IMR-90 (cell line): Measurements from ENCODE around the gene NCOR1. TPM values are rescaled to one million over a fixed set of nuclear protein-coding genes. Genes with fewer than 3 reads are reported as not detected.

Experiments
- ATAC-seq: fragments of 200-7000 bp; cut with Tn5 transposase; 2 replicates; pipeline ENCODE4 v1.9.1; 2020; ENCODE audit warnings: low read depth, mild to moderate bottlenecking, moderate library complexity
- BruUV-seq: library from RNA; stranded (reverse); fragments of 400-500 nt; replicated peaks from 2 replicates; lab custom pipeline; 2021; lab: Mats Ljungman, UMichigan
- CTCF ChIA-PET: fragments of 300-600 bp; formaldehyde crosslinking; extraction: SDS; loops from one replicate; lab custom pipeline; 2021; ENCODE audit warnings: antibody characterized with exemption; lab: Yijun Ruan, JAX
- POLR2A ChIA-PET: fragments of 300-600 bp; sonication (Branson Sonifier 250); formaldehyde crosslinking; loops from one replicate; lab custom pipeline; 2022; ENCODE audit warnings: antibody characterized with exemption; ENCODE audit not compliant: unreplicated experiment; lab: Charles Lee
- DNase-seq: peaks from one replicate; pipeline ENCODE4 v3.0.0; 2013
- H2AFZ ChIP-seq: replicated peaks from 2 replicates; pipeline ENCODE3; 2013; ENCODE audit warnings: low read length, mild to moderate bottlenecking; ENCODE audit not compliant: poor library complexity
- H2AK5ac ChIP-seq: 2 replicates; pipeline ENCODE4 v1.6.1; 2013; ENCODE audit warnings: low read depth, low read length, inconsistent platforms
- H2AK9ac ChIP-seq: replicated peaks from 2 replicates; pipeline ENCODE3; 2013; ENCODE audit warnings: mild to moderate bottlenecking, low read depth, low read length, moderate library complexity; ENCODE audit not compliant: poor library complexity
- H2BK120ac ChIP-seq: 2 replicates; pipeline ENCODE4 v1.6.1; 2013; ENCODE audit warnings: low read depth, low read length, inconsistent platforms
- H2BK15ac ChIP-seq: 3 replicates; pipeline ENCODE4 v1.6.1; 2013; ENCODE audit warnings: low read depth, low read length, inconsistent platforms
- H2BK20ac ChIP-seq: 2 replicates; pipeline ENCODE4 v1.6.1; 2013; ENCODE audit warnings: low read depth, mild to moderate bottlenecking, inconsistent platforms, low read length, moderate library complexity
- H2BK5ac ChIP-seq: 2 replicates; pipeline ENCODE4 v1.6.1; 2013; ENCODE audit warnings: mild to moderate bottlenecking, low read depth, low read length, inconsistent platforms; ENCODE audit not compliant: poor library complexity, severe bottlenecking
- H3K14ac ChIP-seq: replicated peaks from 2 replicates; pipeline ENCODE4 v1.6.1; 2013; ENCODE audit warnings: low read depth, low read length, inconsistent platforms
- H3K18ac ChIP-seq: 2 replicates; pipeline ENCODE4 v1.6.1; 2013; ENCODE audit warnings: low read depth, low read length, control low read depth
- H3K23ac ChIP-seq: 2 replicates; pipeline ENCODE4 v1.6.1; 2013; ENCODE audit warnings: low read depth, low read length, inconsistent platforms
- H3K27ac ChIP-seq: 2 replicates; pipeline ENCODE4 v1.5.1; 2013; ENCODE audit warnings: mild to moderate bottlenecking, control low read depth, low read length; ENCODE audit not compliant: insufficient read depth
- H3K27me3 ChIP-seq: 2 replicates; pipeline ENCODE4 v1.6.1; 2013; ENCODE audit warnings: low read length; ENCODE audit not compliant: control insufficient read depth, insufficient read depth
- H3K36me3 ChIP-seq: 2 replicates; pipeline ENCODE4 v1.6.1; 2013; ENCODE audit warnings: low read length, mixed read lengths; ENCODE audit not compliant: control insufficient read depth, insufficient read depth
- H3K4ac ChIP-seq: 2 replicates; pipeline ENCODE4 v1.6.1; 2013; ENCODE audit warnings: low read depth, low read length, inconsistent platforms
- H3K4me1 ChIP-seq: 2 replicates; pipeline ENCODE4 v1.6.1; 2013; ENCODE audit warnings: low read length, mixed read lengths; ENCODE audit not compliant: control insufficient read depth, insufficient read depth
- H3K4me2 ChIP-seq: 2 replicates; pipeline ENCODE4 v1.6.1; 2013; ENCODE audit warnings: low read depth, mild to moderate bottlenecking, control low read depth, low read length, moderate library complexity
- H3K4me3 ChIP-seq: 2 replicates; pipeline ENCODE4 v1.5.1; 2013; ENCODE audit warnings: low read depth, mild to moderate bottlenecking, control low read depth, low read length, moderate library complexity; ENCODE audit not compliant: insufficient read depth
- H3K56ac ChIP-seq: 2 replicates; pipeline ENCODE4 v1.6.1; 2013; ENCODE audit warnings: low read length, inconsistent platforms; ENCODE audit not compliant: insufficient read depth; ENCODE audit errors: extremely low read depth
- H3K79me1 ChIP-seq, 2 experiments: 2 replicates each; pipeline ENCODE4 v1.6.1; 2013; ENCODE audit warnings: low read length in 2 of 2, inconsistent platforms in 1 of 2, low read depth in 1 of 2
- H3K9ac ChIP-seq: 2 replicates; pipeline ENCODE4 v1.6.1; 2013; ENCODE audit warnings: low read depth, low read length, control low read depth
- H3K9me1 ChIP-seq: 2 replicates; pipeline ENCODE4 v1.6.1; 2013; ENCODE audit warnings: low read length, inconsistent platforms; ENCODE audit not compliant: insufficient read depth
- H3K9me3 ChIP-seq: 2 replicates; pipeline ENCODE4 v1.6.1; 2013; ENCODE audit warnings: low read length; ENCODE audit not compliant: control insufficient read depth, insufficient read depth
- H4K20me1 ChIP-seq: 2 replicates; pipeline ENCODE4 v1.6.1; 2013; ENCODE audit warnings: low read length, inconsistent platforms; ENCODE audit not compliant: insufficient read depth
- H4K5ac ChIP-seq: 2 replicates; pipeline ENCODE4 v1.6.1; 2013; ENCODE audit warnings: mild to moderate bottlenecking, low read depth, low read length, control low read depth
- H4K8ac ChIP-seq, 2 experiments: 2 replicates each; pipeline ENCODE4 v1.6.1; 2013; ENCODE audit warnings: low read depth in 2 of 2, low read length in 2 of 2, control low read depth in 1 of 2, inconsistent platforms in 1 of 2
- H4K91ac ChIP-seq: 2 replicates; pipeline ENCODE4 v1.6.1; 2013; ENCODE audit warnings: low read depth, low read length, inconsistent platforms; ENCODE audit not compliant: insufficient read depth
- CEBPB ChIP-seq: IDR thresholded peaks from 2 replicates; pipeline ENCODE4 v1.6.1; 2012; ENCODE audit warnings: low read depth, low read length, improper control_type of control experiment
- CHD1 ChIP-seq: IDR thresholded peaks from 2 replicates; pipeline ENCODE4 v1.6.1; 2012; ENCODE audit warnings: low read depth, low read length, improper control_type of control experiment
- CTCF ChIP-seq: conservative IDR thresholded peaks from 2 replicates; pipeline ENCODE4 v1.5.1; 2012; ENCODE audit warnings: mild to moderate bottlenecking, low read depth, low read length, improper control_type of control experiment
- ELK1 ChIP-seq: fragments of 150-350 bp; IDR thresholded peaks from 2 replicates; pipeline ENCODE4 v1.6.1; 2016; ENCODE audit warnings: low read depth, mild to moderate bottlenecking, low read length, moderate library complexity, borderline replicate concordance
- FOS ChIP-seq: fragments of 150-350 bp; IDR thresholded peaks from 2 replicates; pipeline ENCODE4 v1.6.1; 2016; ENCODE audit warnings: low read depth, low read length
- MAFK ChIP-seq: IDR thresholded peaks from 2 replicates; pipeline ENCODE4 v1.6.1; 2012; ENCODE audit warnings: low read depth, low read length, improper control_type of control experiment
- MAZ ChIP-seq: IDR thresholded peaks from 2 replicates; pipeline ENCODE4 v1.6.1; 2012; ENCODE audit warnings: low read depth, mild to moderate bottlenecking, low read length, improper control_type of control experiment, moderate library complexity, borderline replicate concordance
- MXI1 ChIP-seq: IDR thresholded peaks from 2 replicates; pipeline ENCODE4 v1.6.1; 2012; ENCODE audit warnings: low read depth, mild to moderate bottlenecking, low read length, moderate library complexity, borderline replicate concordance
- NFE2L2 ChIP-seq: fragments of 150-350 bp; IDR thresholded peaks from 2 replicates; pipeline ENCODE4 v1.6.1; 2016; ENCODE audit warnings: low read depth, mild to moderate bottlenecking, low read length
- POLR2A ChIP-seq: IDR thresholded peaks from 2 replicates; pipeline ENCODE4 v1.6.1; 2012; ENCODE audit warnings: mild to moderate bottlenecking, low read depth, low read length
- RAD21 ChIP-seq: IDR thresholded peaks from 2 replicates; pipeline ENCODE4 v1.6.1; 2012; ENCODE audit warnings: low read length, improper control_type of control experiment
- RCOR1 ChIP-seq: IDR thresholded peaks from 2 replicates; pipeline ENCODE4 v1.6.1; 2012; ENCODE audit warnings: mild to moderate bottlenecking, low read length, improper control_type of control experiment; ENCODE audit not compliant: insufficient replicate concordance
- RFX5 ChIP-seq: IDR thresholded peaks from 2 replicates; pipeline ENCODE4 v1.8.0; 2012; ENCODE audit warnings: low read depth, mild to moderate bottlenecking, low read length, moderate library complexity
- SMC3 ChIP-seq: fragments of 150-350 bp; IDR thresholded peaks from 2 replicates; pipeline ENCODE4 v1.6.1; 2016; ENCODE audit warnings: low read depth, mild to moderate bottlenecking, antibody characterized with exemption, low read length, moderate library complexity
- WGBS, 2 experiments: methylation state at CpG; one replicate each; pipeline versions ENCODE4 v1.1.5 to v1.1.7; 2013; ENCODE audit warnings: missing lambda C conversion rate in 2 of 2; ENCODE audit not compliant: insufficient read length in 1 of 2; ENCODE audit errors: extremely low coverage in 2 of 2; 5-methylcytosine and 5-hydroxymethylcytosine counted together
- dilution Hi-C: fragments of 300-500 bp; cut with HindIII; formaldehyde crosslinking; loops from one replicate; pipeline ENCODE4 v1.14.3; 2018; ENCODE audit warnings: low sequenced_read_pairs; ENCODE audit not compliant: unreplicated experiment
- in situ Hi-C: fragments of 300-500 bp; cut with MboI; formaldehyde crosslinking; loops from 3 replicates; pipeline ENCODE4 v1.14.3; 2019; ENCODE audit warnings: low sequenced_read_pairs, inconsistent platforms, mixed read lengths
- intact Hi-C: fragments of 100-400 bp; cut with micrococcal nuclease; formaldehyde crosslinking; loops from 2 replicates; pipeline ENCODE4 v1.10.0; 2022
- polyA plus RNA-seq, 3 experiments: library from polyadenylated mRNA; depleted of rRNA; stranded (reverse); fragments of >200 nt; gene quantifications; 2 replicates each; pipeline ENCODE4 v1.2.3, GENCODE V29; 2012; ENCODE audit warnings: low replicate concordance in 1 of 3
- total RNA-seq: library from RNA; depleted of rRNA; stranded (reverse); fragments of >200 nt; gene quantifications from 2 replicates; pipeline ENCODE4 v1.2.3, GENCODE V29; 2012
- TF ChIP-seq, protein P1 (sequence below): fragments of 150-350 bp; IDR thresholded peaks from 2 replicates; pipeline ENCODE4 v1.6.1; 2017; ENCODE audit warnings: mild to moderate bottlenecking, antibody characterized with exemption, low read length, low read depth

Gene NCOR1
- total and polyA plus RNA-seq, 2 of the 4 experiments (the other 2 are of a cell fraction) = 54.5 to 80.3 TPM

GRCh38 chr17:16171613-16172012 lies 43.7 kb downstream of the NCOR1 start:
- dilution Hi-C loops = no loop called here
- TF ChIP-seq CHD1 (no peak), MXI1 (no peak), ELK1 (no peak), FOS (no peak), MAZ (no peak), POLR2A (no peak), RCOR1 (no peak), NFE2L2 (no peak), RAD21 (no peak), CTCF (no peak), RFX5 (no peak), SMC3 (no peak), CEBPB (no peak), MAFK (no peak)
- TF ChIP-seq, protein P1, sequence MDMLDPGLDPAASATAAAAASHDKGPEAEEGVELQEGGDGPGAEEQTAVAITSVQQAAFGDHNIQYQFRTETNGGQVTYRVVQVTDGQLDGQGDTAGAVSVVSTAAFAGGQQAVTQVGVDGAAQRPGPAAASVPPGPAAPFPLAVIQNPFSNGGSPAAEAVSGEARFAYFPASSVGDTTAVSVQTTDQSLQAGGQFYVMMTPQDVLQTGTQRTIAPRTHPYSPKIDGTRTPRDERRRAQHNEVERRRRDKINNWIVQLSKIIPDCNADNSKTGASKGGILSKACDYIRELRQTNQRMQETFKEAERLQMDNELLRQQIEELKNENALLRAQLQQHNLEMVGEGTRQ = no peak
- H2BK120ac ChIP-seq = no peak overlapping the region
- no peak overlapping the region for H2BK20ac ChIP-seq
- DNase-seq = peak; percentile 47
- no peaks in the 10 kb centered on the region for H3K27me3 ChIP-seq
- no peak overlapping the region for H3K4ac ChIP-seq
- H3K23ac ChIP-seq = no peak overlapping the region
- intact Hi-C loops = no loop called here
- no peak overlapping the region for H3K4me2 ChIP-seq
- H4K91ac ChIP-seq = no peak overlapping the region
- WGBS, 2 experiments = 70% methylated on average over 3 of the region's 7 CpGs; no CpG with 5 or more reads in 1 of the 2 experiments
- no peak overlapping the region for H3K27ac ChIP-seq
- 0 out of 2 replicates have a peak, but pooled peaks cover 2% of the 10 kb centered on the region for H3K9me1 ChIP-seq
- H3K14ac ChIP-seq = no peak overlapping the region
- ChIA-PET POLR2A (no interaction called here), CTCF (no interaction called here)
- H3K18ac ChIP-seq = no peak overlapping the region
- H2BK15ac ChIP-seq = no peak overlapping the region
- H3K4me1 ChIP-seq = no peaks in the 10 kb centered on the region
- H2AK5ac ChIP-seq = no peak overlapping the region
- H2BK5ac ChIP-seq = no peak overlapping the region
- H4K5ac ChIP-seq = no peak overlapping the region
- in situ Hi-C loops = no loop called here
- peaks cover 23% of the 10 kb centered on the region; the same call in 1 of the 2 replicates for H4K20me1 ChIP-seq
- H3K79me1 ChIP-seq = peaks cover 13 to 43% of the 10 kb centered on the region in 2 experiments
- peaks cover 8% of the 10 kb centered on the region; the same call in 1 of the 2 replicates for H3K36me3 ChIP-seq
- ATAC-seq = no peak
- no peak overlapping the region for H3K56ac ChIP-seq
- H3K9me3 ChIP-seq = no peaks in the 10 kb centered on the region
- no peak overlapping the region for H2AFZ ChIP-seq
- no peak overlapping the region for H4K8ac ChIP-seq
- BruUV-seq = no TSS peak
- no peak overlapping the region for H2AK9ac ChIP-seq
- H3K9ac ChIP-seq = no peak overlapping the region
- no peak overlapping the region for H3K4me3 ChIP-seq
